ENCODE data around the gene CAMTA1.

The CAMTA1 gene

DNA sequence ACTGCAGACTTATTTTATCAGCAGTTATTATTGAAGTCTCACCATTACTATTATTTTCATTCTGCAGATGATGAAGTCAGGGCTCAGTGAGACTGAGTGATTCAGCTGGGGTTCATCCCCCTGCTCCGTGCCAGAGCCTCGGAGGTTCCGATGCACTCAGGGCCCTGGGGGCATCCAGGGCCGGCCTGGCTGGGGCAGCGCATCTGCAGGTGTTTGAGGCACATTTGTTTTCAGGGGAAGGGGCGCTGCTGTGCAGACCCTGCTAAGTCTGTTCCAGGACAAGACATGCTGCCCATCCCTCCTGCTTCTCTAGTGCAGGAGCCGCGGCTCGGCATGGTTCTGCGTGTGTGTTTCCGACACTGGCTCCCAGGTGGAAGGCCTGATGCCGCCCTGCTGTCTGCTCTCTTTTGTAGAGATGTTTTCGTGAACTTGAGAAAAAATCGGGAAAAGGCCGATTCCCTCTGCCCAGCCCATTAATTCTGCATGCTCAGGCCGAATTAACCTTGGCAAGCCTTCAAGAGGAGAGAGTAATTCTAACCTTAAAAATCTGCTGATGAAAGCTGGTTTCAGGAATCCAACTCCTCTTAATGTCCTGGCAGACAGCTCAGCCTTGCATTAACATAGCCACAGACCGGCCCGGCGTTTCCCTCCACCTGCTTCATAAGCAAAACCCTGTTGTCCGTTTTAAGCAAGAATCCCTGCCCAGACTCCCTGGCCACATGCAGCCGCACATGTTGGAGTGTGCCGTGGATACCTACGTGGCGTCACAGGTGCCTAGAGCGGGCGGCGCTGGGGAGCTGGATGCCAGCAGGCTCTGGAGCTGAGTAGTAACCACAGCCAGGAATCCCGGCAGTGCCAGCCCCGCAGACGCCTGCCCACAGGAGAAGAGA lies 669.9 kb downstream of the CAMTA1 start:
- H3K4me3 ChIP-seq (ENCODE audit: low read depth, low read length), result no peak overlapping the region
- TF ChIP-seq, protein P1, sequence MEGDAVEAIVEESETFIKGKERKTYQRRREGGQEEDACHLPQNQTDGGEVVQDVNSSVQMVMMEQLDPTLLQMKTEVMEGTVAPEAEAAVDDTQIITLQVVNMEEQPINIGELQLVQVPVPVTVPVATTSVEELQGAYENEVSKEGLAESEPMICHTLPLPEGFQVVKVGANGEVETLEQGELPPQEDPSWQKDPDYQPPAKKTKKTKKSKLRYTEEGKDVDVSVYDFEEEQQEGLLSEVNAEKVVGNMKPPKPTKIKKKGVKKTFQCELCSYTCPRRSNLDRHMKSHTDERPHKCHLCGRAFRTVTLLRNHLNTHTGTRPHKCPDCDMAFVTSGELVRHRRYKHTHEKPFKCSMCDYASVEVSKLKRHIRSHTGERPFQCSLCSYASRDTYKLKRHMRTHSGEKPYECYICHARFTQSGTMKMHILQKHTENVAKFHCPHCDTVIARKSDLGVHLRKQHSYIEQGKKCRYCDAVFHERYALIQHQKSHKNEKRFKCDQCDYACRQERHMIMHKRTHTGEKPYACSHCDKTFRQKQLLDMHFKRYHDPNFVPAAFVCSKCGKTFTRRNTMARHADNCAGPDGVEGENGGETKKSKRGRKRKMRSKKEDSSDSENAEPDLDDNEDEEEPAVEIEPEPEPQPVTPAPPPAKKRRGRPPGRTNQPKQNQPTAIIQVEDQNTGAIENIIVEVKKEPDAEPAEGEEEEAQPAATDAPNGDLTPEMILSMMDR (conservative IDR thresholded peaks at IDR 0.05; ENCODE audit: low read depth, low read length), result no peak
- DNase-seq (ENCODE audit: low read depth), result peak; percentile 58

DNA sequence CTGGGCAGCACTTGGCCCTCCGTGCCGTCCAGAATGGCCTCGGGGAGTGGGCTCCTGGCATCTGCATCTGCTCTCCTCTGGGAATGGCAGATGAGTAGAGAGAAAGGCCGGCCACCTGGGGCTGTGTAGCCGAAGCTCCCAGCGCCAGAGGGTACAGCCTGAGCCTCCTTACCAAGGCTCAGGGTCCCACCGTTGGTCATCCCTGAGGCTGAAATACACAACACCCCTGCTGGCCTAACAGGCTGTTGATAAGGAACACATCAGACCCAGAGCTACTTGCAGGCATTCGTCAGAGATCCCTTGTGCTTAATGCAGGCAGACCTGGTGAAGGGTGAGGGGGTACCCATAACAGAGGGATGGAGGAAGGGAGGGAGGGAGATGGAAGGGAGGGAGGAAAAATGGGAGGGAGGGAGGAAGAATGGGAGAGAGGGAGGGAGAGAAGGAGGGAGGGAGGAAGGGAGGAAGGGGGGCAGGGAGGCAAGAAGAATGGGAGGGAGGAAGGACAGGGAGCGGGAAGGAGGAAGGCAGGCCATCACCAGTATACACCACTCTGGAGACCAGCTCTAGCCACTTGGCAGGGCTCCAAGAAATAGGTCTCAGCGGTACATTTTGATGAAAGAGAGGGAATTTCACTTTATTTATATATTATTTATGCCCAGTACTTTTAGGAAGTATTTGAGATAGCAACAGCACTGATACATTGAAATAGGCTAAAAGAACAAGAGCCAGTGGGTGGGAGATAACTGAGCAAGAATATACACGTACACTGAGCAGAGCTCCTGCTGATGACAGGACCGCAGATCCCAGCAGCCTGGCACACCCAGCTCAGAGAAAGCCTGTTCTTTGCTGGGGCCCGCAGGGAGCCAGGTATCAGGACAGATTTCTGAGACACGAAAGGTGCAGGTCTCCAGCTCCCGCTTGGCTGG lies 670.8 kb downstream of the CAMTA1 start:
- no peak for DNase-seq (ENCODE audit: low read depth)
- TF ChIP-seq, protein P1 (conservative IDR thresholded peaks at IDR 0.05; ENCODE audit: low read depth, low read length), result no peak
- no peak overlapping the region for H3K4me3 ChIP-seq (ENCODE audit: low read depth, low read length)

DNA sequence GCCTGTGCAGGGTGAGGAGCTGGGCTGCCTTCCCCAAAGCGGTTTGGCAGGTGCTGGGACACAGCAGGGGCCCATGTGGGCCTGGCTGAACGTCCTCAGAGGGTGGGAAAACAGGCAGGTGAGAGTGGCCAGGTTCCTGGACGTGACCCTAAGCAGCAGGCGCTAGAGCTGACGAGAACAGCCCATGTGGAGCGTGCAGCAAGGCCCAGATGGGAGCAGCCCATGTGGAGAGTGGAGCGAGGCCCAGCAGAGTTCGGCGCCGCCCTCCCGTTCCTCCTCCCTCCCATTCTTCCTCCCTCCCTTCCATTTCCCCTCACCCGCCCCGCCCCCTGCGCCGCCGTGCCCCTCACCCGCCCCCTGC lies 671.4 kb downstream of the CAMTA1 start:
- DNase-seq (ENCODE audit: low read depth), result no peak
- TF ChIP-seq, protein P1 (conservative IDR thresholded peaks at IDR 0.05; ENCODE audit: low read depth, low read length), result no peak
- no peak overlapping the region for H3K4me3 ChIP-seq (ENCODE audit: low read depth, low read length)

DNA sequence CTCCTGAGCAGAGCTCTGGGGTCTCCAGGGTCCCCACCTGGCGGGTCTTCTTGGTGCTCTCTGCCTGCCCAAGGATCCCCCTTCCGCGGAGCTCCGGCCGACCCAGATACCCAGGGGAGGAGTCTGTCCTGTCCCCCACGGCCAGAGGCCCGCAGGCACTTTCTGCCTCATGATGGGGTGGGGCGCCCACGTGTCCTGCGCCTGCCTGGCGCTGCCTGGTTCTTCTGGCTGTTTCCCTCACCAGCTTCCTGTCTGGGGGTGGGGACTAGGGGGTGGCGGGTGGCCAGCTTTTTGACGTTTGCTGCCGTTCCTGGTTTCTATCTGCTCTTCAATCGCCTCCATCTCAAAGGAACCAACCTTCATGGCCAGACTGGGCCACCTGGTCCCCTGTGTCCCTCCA lies 672.6 kb downstream of the CAMTA1 start:
- TF ChIP-seq, protein P1 (conservative IDR thresholded peaks at IDR 0.05; ENCODE audit: low read depth, low read length), result no peak
- DNase-seq (ENCODE audit: low read depth), result no peak

DNA sequence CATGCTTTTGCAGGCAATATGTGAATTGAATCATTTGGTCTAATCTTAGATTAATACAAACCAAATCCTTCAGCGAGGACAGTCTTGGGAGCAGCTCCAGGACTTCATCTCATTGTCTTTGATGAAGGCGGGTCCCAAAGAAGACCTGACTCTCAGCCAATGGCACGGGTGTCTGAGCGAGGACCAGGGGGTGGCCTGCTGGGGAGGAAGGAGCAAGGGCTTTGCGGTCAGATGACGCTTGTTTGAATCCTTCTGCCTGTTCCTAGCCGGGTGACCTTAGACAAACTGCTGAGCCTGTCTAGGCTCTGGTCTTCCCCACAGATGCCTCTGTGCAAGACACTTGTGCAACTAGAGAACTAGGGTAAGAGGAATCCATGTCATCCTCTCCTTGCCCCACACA lies 673.7 kb downstream of the CAMTA1 start:
- TF ChIP-seq, protein P1 (conservative IDR thresholded peaks at IDR 0.05; ENCODE audit: low read depth, low read length), result no peak
- no peak for DNase-seq (ENCODE audit: low read depth)
- H3K4me3 ChIP-seq (ENCODE audit: low read depth, low read length), result no peak overlapping the region

More for the DNA sequence above, 672.6 kb downstream of the CAMTA1 start:
- no peak overlapping the region for H3K4me3 ChIP-seq (ENCODE audit: low read depth, low read length)

DNA sequence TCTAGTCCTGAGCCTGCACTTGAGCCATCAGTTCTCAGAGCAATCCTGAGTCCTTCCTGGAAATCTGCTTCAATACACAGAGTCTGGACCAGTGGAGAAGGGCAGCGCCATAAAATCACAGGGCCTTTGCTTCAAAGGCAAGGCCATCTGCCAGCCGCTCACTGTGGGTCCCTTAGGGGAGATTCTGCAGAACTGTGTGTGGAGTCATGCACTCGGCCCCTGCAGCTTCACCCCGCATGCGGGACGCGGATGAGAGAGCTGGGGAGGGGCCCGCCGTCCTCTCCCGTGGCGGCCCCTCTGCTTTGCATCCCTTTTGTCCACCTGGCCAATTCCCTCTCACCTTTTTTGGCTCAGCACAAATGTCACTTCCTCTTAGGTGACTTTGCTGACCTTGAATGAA lies 674.7 kb downstream of the CAMTA1 start:
- no peak overlapping the region for H3K4me3 ChIP-seq (ENCODE audit: low read depth, low read length)
- TF ChIP-seq, protein P1 (conservative IDR thresholded peaks at IDR 0.05; ENCODE audit: low read depth, low read length), result no peak
- DNase-seq (ENCODE audit: low read depth), result no peak

Measured in choroid plexus epithelial cell (primary cell).